ENCODE data around the gene CDC42. TPM values are rescaled to one million over a fixed set of nuclear protein-coding genes. Genes with fewer than 3 reads are reported as not detected.
"Not testable (repeated sequence)": the region's sequence is repeated elsewhere in the genome, so short reads cannot be mapped to it uniquely, and the experiment has no call there.

The CDC42 gene
- total and polyA plus RNA-seq, 7 donors: 173 to 375 (median 246) TPM

DNA sequence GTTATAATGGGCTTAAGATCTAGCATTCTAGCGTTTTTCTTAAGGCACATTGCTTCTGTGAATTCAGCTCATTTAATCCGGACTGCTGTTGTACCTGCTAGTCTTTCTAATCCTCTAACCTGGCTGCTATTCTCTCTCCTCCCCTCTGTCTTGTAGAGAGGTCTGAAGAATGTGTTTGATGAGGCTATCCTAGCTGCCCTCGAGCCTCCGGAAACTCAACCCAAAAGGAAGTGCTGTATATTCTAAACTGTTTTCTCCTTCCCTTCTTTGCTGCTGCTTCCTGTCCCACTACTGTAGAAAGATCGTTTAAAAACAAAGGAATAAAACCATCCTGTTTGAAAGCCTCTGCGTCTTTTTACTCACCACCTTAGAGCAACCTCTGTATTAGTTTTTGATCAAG lies 37.3 kb downstream of the CDC42 start:
- WGBS, 2 donors: 18 to 56% methylated on average over 6 of the region's 6 CpGs
- H3K9me3 ChIP-seq: no peaks in the 10 kb centered on the region
- no peak overlapping the region for H3K4me3 ChIP-seq
- peak overlapping the region in 1 of 4 donors; percentile 1 for H3K27ac ChIP-seq
- peaks cover 0 to 51% (median 39%) of the 10 kb centered on the region in 4 donors for H3K4me1 ChIP-seq
- intact Hi-C loops (cut with DNase I): no loop called here
- no peaks in the 10 kb centered on the region for H3K27me3 ChIP-seq
- TF ChIP-seq, protein P1, sequence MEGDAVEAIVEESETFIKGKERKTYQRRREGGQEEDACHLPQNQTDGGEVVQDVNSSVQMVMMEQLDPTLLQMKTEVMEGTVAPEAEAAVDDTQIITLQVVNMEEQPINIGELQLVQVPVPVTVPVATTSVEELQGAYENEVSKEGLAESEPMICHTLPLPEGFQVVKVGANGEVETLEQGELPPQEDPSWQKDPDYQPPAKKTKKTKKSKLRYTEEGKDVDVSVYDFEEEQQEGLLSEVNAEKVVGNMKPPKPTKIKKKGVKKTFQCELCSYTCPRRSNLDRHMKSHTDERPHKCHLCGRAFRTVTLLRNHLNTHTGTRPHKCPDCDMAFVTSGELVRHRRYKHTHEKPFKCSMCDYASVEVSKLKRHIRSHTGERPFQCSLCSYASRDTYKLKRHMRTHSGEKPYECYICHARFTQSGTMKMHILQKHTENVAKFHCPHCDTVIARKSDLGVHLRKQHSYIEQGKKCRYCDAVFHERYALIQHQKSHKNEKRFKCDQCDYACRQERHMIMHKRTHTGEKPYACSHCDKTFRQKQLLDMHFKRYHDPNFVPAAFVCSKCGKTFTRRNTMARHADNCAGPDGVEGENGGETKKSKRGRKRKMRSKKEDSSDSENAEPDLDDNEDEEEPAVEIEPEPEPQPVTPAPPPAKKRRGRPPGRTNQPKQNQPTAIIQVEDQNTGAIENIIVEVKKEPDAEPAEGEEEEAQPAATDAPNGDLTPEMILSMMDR (IDR thresholded peaks at IDR 0.05): no peak
- TF ChIP-seq POLR2A (IDR thresholded peaks at IDR 0.05) (no peak), EP300 (IDR thresholded peaks at IDR 0.05) (no peak), POLR2AphosphoS5 (IDR thresholded peaks at IDR 0.05) (no peak)
- H3K36me3 ChIP-seq: peaks cover 4 to 45% (median 9%) of the 10 kb centered on the region in 4 donors
- no peak for DNase-seq

DNA sequence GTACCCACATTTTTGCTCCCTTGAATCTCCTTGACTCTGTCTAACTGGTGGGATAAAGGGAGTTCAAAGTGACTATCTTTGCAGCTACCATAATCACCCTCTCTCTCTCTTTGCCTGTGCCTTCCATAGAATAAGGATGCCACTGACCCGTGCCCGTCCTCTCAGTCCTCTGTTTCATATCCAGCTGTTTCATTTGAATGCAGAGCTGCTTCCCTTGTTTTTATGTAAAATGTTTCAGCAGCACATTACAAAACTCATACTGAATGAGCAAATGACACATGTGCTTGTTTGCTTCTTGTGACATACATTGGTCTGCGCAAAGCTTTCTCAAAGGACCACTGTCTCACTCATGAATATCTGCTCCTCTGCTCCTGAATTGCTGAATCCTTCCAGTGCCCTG lies 38.4 kb downstream of the CDC42 start:
- TF ChIP-seq POLR2AphosphoS5 (IDR thresholded peaks at IDR 0.05) (no peak), POLR2A (IDR thresholded peaks at IDR 0.05) (no peak), EP300 (IDR thresholded peaks at IDR 0.05) (no peak)
- TF ChIP-seq, protein P1 (IDR thresholded peaks at IDR 0.05): no peak
- peaks cover 0 to 51% (median 39%) of the 10 kb centered on the region in 4 donors for H3K4me1 ChIP-seq
- no peaks in the 10 kb centered on the region for H3K27me3 ChIP-seq
- H3K36me3 ChIP-seq: peaks cover 8 to 49% (median 9%) of the 10 kb centered on the region in 4 donors
- H3K27ac ChIP-seq: no peak overlapping the region
- intact Hi-C loops (cut with DNase I): no loop called here
- no peak for DNase-seq
- no peak overlapping the region for H3K4me3 ChIP-seq
- no peaks in the 10 kb centered on the region for H3K9me3 ChIP-seq
- WGBS, 2 donors: 85 to 86% methylated on average over 3 of the region's 3 CpGs

DNA sequence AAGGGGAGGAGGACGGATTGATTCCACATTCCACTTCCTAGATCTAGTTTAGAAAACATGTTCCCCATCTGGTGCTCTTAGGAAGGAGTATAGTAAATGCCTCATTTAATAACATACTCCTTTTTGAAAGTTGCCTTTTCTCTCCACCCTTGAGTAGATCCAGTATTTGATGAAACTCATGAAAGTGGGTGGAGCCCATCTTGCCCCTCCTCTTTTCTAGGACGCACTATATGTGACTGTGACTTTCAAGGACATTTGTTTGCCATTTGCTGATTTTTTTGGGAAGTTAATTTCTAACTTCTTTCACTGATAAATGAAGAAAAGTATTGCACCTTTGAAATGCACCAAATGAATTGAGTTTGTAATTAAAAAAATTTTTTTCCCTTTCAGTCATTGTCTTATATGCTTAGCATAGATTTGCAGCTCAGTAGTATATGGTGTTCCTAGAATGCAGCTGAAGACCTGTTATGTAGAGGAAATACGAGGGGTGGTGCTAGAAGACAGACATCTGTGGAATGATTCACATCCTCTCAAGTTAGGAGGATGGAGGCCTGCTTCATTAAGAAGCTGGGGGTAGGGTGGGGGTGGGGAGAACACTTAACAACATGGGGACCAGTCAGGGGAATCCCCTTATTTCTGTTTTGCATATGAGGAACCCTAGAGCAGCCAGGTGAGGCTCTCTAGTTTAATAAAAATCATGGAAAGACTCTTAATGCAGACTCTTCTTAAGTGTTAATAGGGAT lies 39.7 kb downstream of the CDC42 start:
- H3K4me3 ChIP-seq; DNase-seq; H3K27ac ChIP-seq; H3K27me3 ChIP-seq; intact Hi-C loops (cut with DNase I); H3K9me3 ChIP-seq: not testable (repeated sequence)
- WGBS, 2 donors: 56 to 69% methylated on average over 3 of the region's 3 CpGs
- Histone ChIP-seq H3K4me1 (peaks cover 0 to 51% (median 38%) of the 10 kb centered on the region in 4 donors), H3K36me3 (peaks cover 2 to 50% (median 12%) of the 10 kb centered on the region in 4 donors)

DNA sequence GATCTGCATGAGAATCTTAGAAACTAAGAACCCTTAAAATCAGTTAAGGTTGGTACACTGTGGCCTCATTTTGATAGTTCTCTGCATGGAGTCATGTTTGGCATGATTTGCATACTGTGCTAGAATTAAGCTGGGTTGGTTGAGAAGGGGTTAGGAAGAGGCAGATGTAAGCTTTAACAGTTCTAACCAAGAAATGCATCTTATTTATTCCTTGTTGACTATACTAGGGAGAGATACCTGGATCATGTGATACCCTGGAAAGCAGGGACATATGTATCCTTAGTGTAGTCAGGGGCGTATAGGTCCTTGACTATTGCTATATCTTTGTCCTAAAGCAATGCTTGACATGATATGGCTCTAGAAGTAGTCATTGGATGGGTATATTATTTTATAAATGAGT lies 41.0 kb downstream of the CDC42 start:
- peaks cover 0 to 38% (median 27%) of the 10 kb centered on the region in 4 donors for H3K4me1 ChIP-seq
- WGBS, 2 donors: 90 to 96% methylated on average over 1 of the region's 1 CpG
- no peak overlapping the region for H3K4me3 ChIP-seq
- peaks cover 0 to 50% (median 23%) of the 10 kb centered on the region in 4 donors for H3K36me3 ChIP-seq
- H3K9me3 ChIP-seq: no peaks in the 10 kb centered on the region
- intact Hi-C loops (cut with DNase I): no loop called here
- TF ChIP-seq POLR2AphosphoS5 (IDR thresholded peaks at IDR 0.05) (no peak), EP300 (IDR thresholded peaks at IDR 0.05) (no peak), POLR2A (IDR thresholded peaks at IDR 0.05) (no peak)
- TF ChIP-seq, protein P1 (IDR thresholded peaks at IDR 0.05): no peak
- no peak overlapping the region for H3K27ac ChIP-seq
- DNase-seq: no peak
- H3K27me3 ChIP-seq: no peaks in the 10 kb centered on the region

DNA sequence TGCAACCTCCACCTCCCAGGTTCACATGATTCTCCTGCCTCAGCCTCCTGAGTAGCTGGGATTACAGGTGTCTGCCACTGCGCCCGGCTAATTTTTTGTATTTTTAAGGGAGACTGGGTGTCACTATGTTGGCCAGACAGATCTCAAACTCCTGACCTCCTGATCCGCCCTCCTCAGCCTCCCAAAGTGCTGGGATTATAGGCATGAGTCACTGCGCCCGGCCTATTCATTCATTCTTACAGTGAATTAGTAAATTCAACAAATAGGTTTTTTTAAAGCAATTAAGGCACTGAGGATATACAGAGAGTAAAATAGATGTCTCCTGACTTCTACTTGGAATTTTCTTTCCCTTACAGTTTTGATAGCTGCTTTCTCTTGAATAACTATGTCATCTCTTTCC lies 43.5 kb downstream of the CDC42 start:
- no peak for TF ChIP-seq POLR2A (IDR thresholded peaks at IDR 0.05)
- TF ChIP-seq EP300 (IDR thresholded peaks at IDR 0.05): no peak
- TF ChIP-seq POLR2AphosphoS5 (IDR thresholded peaks at IDR 0.05): no peak
- TF ChIP-seq, protein P1 (IDR thresholded peaks at IDR 0.05): no peak
- H3K36me3 ChIP-seq: peaks cover 0 to 60% (median 23%) of the 10 kb centered on the region in 4 donors
- no peak for DNase-seq
- H3K27ac ChIP-seq: no peak overlapping the region
- no peaks in the 10 kb centered on the region for H3K27me3 ChIP-seq
- H3K9me3 ChIP-seq: no peaks in the 10 kb centered on the region
- intact Hi-C loops (cut with DNase I): no loop called here
- H3K4me3 ChIP-seq: no peak overlapping the region
- peaks cover 0 to 25% (median 8%) of the 10 kb centered on the region in 4 donors for H3K4me1 ChIP-seq
- WGBS, 2 donors: 84 to 89% methylated on average over 5 of the region's 5 CpGs
